RKO (cell line): Measurements from ENCODE around the gene PLCB3.
A peak's percentile ranks its signal among the peaks of the same experiment; 100 is the strongest.

Source experiments
- DNase-seq: peaks from one replicate; pipeline ENCODE4 v3.0.0-alpha.2; 2016; ENCODE audit warnings: low spot score

The PLCB3 gene

DNA sequence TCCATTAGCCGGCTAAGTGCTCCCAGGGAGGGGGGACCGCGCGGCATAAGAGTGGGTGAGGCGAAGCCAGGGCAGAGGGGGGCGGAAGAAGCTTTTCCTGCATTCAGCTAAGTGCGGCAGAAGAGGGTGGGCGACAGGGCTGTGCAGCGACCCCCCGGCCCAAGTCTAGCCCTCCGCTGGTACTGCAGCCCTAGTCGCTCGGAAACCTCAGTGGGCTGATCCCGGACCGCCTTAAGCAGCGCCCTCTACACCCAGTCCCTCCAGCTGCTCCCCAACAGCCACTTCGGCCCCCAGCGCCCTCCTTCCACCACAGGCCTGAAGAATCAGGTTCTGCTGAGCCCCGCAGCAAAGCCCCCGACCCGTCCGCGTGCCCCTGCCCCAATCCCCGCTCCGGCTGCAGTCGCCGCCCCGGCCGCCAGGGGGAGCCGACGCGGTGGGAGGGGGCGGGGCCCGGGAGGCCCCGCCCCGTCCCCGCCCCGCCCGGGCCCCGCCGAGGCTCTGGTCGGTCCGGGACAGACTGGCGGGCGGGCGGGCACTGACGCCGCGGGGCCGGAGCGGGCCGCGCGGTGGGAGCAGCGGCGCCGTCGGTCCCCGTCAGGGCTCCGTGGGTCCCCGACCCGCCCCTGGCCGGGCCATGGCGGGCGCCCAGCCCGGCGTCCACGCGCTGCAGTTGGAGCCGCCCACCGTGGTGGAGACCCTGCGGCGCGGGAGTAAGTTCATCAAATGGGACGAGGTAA, at the start of gene PLCB3:
Gene PLCB3 (plus strand): TSS at position 515 of the 737 bp plus-strand sequence. CDS start 120 bp downstream, at position 635.
- peak; percentile 59 for DNase-seq

DNA sequence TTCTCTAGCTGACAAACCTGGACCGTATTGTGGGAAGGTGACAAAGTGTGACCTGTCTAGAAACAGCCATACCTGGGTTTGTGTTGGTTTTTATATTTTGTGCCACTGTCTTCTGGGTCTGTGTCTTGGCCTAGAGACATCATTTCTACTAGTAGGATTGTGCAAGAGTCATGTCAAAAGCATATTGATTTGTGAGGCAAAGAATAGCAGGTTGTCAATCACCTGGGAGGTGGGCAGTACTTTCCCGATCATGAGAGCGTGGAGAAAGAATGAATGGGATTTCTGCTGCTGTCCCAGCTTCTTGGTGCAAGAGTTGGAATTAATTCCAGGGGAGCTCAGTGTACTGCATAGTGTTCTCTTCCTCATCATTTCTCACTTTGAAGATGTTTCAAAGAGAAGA, 49.8 kb upstream of the PLCB3 start:
- no peak for DNase-seq

DNA sequence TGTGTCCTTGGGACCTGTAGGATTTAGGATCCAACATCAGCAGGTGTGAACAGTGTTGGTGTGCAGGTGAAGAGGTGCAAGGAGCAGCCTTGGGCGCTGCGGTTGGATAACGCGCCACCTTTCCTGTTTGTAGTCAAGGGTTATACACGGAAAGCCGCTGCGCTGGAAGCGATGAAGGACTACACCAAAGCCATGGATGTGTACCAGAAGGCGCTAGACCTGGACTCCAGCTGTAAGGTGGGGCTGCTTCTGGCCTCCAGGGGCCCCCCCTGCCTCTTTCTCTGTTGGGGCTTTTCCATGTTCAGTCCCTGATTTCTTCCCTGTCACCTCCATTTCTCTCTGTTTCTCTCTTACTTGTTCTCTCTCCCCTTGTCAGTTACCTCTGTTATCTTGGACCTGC, 48.3 kb upstream of the PLCB3 start:
- DNase-seq = no peak

DNA sequence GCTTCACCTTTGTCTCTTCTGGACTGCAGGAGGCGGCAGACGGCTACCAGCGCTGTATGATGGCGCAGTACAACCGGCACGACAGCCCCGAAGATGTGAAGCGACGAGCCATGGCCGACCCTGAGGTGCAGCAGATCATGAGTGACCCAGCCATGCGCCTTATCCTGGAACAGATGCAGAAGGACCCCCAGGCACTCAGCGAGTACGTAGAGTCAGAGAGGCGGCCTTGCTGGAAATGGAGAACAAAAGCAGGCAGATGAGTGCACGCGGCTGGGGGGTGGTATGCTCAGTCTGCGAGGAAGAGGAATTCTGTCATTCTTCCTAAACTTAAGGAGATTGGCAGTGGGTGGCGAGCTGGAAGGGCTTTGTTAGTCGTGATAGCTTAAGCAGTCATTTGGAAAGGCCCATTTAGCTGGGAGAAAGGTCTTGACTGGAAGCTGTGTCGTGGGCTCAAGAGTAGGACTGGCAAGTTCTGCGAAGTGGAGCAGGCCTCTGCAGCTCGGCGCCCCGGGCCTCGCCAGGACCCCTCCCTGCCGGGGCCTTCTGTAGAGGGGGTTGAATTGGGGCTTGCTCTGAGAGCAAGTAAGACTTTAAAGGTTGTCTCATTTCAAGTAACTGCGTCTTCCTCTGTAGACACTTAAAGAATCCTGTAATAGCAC, 47.8 kb upstream of the PLCB3 start:
- no peak for DNase-seq

DNA sequence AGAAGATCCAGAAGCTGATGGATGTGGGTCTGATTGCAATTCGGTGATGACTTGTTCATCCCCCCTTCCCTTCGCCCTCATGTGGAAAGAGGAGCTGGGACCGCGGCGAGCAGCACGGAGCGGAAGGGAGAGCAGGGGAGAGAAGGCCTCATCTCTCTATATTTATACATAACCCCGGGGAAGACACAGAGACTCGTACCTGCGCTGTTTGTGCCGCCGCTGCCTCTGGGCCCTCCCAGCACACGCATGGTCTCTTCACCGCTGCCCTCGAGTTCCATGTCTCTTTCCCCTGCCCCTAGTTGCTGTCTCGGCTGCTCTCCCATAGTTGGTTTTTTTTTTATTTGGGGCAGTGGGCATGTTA, 47.3 kb upstream of the PLCB3 start:
- DNase-seq = no peak

DNA sequence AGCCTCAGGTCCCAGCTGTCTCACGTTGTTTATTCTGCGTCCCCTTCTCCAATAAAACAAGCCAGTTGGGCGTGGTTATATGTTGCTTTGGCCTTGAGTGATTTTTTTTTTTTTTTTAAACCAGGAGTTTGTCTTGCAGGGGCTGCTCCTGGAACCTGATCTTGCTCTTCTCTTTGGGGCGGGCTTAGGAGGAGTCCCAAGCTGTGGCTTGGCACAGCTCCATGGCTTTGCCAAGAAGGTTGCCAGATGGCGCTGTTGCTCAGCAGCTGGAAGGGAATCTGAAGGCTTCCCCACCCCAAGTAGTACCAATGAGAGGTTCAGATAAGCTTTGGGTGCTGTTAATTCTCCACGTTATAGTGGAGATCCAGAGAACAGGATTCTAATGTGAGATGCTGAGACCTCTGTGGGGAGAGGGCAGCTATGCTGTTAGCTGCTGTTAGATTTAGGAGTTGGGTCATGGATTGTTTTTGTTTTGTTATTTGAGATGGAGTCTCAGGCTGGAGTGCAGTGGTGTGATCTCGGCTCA, 46.8 kb upstream of the PLCB3 start:
- DNase-seq = peak; percentile 90

DNA sequence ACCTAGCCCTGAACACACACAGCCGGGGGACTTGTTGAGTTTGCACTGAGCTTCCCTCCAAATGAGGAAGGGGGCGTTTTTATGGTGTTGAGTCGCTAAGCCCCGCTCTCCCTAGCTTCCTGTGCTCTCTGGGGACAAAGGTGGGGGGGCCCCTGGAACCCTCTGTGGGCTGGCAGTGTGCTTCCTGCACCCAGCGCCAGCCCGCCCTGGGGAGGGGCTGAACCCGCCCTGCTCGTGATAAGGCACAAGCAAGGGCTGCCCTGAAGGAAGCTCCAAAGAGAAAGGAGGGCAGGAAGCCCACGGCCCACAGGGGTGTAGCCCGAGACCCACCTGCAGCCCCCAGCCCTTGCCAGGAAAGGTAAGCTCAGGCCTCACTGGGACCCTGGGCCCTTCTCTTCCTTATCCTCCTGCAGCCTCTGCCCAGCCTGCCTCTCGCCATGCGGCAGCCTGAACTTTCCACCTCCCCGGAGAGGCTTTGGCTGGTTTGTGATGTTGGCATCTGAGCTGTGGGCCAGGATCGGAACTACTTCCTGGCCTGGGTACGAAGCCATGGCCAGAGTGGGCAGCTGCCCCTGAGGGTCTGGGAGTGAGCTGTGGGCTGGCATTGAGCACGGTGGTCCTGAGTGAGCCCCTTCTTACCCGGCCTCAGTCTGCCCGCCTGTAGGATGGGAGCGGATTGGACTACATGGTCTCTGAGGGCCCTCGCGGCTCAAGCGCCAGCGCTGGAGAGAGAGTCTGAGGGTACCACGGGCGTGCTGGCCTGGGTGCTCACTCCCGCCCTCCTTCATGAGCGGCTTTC, 44.7 kb upstream of the PLCB3 start, which contains the start of gene FERMT3:
Gene FERMT3 (plus strand): TSS at position 265 of the 799 bp plus-strand sequence. CDS start 644 bp downstream, outside the sequence.
- DNase-seq = no peak

DNA sequence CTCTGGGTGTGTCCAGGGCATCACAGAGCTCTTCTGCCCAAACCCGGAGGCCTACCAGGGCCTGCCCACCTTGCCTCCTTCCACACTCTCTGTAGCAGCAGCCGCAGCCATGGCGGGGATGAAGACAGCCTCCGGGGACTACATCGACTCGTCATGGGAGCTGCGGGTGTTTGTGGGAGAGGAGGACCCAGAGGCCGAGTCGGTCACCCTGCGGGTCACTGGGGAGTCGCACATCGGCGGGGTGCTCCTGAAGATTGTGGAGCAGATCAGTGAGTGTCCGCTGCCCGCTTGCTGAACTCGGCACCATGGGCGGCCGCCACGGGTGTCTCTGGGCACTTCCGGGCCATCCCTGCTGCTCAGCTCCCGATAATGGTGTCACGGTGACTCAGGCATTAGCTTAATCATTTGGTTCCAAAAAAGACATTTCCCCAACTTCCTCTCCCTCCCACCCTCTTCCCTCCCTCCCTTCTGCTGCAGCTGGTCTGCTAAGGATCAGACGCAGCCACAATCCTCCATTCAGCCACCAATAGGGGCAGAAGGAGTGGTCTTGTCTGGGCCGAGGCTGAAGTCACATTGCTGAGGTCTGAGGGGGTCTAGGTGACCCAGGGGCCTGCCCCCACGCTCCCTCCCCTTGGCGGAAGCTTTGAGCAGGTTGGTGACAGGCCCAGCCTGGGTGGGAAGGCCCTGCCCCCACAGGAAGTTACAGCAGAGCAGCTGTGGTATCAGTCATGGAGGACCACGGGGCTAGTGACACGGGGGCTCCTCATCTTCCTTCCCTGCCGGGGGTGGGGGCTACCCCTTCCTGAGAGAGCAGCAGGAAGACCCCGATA, 43.9 kb upstream of the PLCB3 start:
- peak; percentile 76 for DNase-seq

DNA sequence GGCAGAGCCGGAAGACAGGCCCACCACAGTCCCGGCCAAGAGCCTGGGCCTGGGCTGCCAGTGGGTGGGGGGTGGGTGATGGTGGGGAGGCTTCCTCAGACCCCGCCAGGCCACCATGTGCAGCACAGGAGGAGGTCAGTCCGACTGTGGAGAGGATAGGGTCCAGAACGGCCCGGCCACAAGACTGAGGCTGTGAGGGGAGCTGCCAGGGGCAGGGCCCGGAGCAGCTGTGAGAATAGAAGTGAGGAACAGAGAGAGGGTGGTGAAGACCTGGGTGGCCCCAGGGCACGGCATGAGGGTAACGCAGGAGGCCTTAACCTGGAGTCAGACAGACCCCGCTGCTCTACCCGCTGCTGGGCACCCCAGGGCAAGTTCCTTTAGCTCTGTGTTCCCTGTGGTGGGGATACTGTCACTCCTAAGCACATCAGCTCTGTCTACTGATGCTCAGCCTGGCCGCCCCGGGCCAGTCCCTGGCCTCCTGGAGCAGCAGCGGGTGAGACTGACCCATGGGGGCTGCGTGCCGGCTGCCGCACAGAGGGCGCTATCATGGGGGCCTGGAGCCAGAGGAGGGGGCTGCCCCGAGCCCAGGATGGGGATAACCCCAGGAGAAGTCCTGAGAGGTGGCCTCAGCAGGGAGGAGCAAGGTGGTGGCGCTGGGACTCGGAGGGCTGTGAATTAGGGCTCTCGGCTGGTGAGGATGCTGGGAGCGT, 43.1 kb upstream of the PLCB3 start:
- DNase-seq = no peak

DNA sequence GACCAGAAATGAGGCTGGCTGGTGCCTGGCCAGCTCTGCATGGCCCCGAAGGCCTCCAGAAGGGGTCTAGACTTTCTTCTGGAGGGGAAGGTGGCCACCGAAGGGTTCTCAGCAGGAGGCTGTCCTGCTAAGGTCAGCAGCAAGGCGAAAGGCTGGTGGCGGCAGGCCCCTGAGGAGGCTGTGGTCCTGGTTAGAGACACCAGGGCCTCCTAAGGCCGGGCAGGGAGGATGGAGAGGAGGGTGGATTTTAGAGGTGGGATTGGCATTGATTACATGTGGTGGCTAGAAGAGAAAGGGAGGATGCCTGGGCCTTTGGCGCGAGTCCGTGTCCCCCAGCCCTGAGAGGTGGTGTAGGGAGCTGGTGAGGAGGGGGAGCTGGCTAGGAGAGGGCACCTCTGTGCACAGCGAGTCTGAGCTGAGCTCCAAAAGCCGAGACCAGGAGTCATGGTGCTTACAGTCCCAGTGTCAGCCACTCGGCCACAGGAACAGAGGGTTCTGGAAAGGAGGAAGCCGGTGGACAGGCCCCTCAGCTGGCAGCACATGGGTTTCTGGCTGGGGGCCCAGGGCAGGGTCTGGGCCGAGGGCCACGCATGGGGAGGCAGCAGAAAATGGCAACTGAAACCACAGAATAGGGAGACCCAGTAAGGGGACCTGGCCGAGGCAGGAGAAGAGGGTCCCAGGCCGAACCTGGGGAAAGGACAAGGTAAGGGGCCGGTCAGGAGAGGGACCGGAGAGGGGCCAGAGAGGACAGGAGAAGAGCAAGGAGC, 42.4 kb upstream of the PLCB3 start:
- no peak for DNase-seq

DNA sequence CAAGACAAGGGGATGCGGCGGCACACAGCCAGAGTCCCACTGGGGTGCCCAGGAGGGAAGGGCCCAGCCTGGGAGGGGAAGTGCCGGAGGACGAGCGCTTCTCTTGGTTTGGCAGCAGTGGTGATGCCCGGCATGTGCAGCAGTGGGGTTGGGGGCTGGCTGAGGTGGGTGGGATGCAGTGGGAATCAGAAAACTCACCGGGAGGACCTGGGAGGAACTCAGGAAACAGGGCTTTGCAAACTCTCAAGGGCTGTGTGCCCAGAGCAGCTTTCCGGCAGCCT, 41.8 kb upstream of the PLCB3 start:
- no peak for DNase-seq

DNA sequence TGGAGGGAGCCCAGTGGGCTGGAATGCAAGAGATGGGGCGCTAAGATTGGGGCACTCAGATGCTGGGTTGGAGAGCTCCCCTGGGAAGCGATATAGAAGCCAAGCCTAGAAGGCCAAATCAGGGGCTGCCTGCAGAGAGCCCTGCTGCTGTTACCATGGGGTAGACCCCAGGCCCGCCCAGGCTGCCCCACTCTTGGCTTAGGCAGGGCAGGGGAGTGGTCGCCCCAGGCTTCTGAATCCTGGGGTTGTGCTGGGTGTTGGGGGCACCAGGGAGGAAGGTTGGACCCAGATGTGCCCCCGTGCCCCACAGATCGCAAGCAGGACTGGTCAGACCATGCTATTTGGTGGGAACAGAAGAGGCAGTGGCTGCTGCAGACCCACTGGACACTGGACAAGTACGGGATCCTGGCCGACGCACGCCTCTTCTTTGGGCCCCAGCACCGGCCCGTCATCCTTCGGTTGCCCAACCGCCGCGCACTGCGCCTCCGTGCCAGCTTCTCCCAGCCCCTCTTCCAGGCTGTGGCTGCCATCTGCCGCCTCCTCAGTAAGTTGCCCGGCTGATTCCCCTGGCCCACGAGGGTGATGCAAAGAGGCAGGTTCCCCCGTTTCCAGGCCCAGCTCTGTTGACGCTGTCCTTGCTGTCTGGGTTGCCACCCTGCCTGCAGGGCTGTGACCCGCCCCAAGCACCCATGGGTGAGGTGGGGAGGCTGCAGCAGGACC, 40.9 kb upstream of the PLCB3 start:
- DNase-seq = no peak

DNA sequence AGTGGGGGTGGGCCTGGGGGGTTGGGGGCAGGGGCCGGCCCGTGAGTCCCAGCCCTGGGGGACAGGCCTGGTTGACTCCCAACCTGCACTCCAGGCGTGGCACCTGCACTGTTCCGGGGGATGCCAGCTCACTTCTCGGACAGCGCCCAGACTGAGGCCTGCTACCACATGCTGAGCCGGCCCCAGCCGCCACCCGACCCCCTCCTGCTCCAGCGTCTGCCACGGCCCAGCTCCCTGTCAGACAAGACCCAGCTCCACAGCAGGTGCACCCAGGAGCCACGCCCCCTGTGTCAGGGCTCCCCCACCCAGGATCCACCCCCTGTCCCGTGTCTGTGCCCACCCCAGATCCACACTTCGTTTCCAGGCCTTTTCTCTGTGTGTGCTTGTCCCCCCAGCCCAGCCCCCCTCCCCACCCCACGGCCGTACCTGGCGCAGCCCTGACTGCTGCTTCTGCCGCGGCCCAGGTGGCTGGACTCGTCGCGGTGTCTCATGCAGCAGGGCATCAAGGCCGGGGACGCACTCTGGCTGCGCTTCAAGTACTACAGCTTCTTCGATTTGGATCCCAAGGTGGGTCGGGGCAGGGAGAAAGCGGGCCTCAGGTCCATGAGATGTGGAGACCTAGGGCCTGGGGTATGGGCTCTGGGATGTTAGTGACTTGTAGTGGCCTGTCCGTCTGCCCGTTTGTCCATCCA, 40.0 kb upstream of the PLCB3 start:
- DNase-seq = no peak

DNA sequence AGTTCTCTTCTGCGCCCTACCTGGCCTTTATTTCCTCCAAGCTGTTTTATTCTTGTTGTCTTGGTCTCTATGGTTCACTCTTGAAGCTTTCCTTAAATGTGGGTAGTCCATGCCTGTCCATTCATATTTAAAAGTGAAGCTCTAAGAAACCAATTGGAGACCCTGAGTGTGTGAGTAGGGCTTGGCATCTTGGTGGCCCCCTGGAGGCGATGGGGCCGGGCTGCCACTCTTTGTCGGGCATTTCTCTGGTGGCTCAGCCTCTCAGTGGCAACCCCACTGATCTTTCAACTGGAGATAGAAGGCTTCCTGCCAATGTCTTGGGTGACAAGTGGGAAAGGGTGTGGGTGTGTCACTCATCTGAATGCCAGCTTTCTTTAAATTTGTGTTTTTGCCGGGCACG, 34.5 kb upstream of the PLCB3 start:
- no peak for DNase-seq

DNA sequence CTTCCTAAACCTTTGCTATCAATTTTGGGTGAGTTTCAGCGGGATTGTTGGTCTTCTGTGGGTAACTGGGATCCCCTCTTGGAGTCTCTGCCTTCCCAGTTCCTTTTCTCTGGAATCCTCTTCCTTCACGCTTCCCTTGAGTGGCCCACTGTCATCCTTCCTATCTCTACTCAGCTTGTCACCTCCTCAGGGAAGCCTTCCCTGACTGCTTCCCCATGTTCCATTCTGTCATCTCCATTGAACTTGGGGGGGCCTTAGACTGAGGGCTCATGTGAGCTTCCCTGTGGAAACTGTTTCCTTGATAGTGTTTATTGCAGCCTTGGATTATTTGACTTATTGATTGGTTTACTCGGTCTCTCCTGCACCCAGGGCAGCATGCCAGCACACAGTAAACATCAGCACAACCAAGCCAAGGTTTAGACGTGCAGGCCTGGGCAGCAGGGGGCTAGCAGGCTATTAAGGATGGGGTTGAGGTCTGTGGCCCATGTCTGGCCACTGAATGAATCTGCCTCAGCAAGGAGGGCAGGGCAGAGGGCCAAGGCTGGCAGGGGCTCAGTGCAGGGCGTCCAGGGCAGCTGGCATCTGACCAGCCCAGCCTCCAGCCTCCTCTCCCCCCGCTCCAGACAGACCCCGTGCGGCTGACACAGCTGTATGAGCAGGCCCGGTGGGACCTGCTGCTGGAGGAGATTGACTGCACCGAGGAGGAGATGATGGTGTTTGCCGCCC, 32.5 kb upstream of the PLCB3 start:
- DNase-seq = no peak

DNA sequence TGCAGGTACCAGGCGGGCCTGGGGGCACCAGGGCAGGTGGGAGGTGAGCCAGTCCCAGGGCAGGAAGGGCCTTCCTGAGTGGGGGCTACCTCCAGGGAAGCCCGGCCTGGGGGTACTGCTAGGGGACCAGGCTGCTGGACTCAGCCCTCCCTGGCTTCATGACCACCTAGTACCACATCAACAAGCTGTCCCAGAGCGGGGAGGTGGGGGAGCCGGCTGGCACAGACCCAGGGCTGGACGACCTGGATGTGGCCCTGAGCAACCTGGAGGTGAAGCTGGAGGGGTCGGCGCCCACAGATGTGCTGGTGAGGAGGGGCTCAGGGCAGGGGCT, 32.0 kb upstream of the PLCB3 start:
- no peak for DNase-seq

DNA sequence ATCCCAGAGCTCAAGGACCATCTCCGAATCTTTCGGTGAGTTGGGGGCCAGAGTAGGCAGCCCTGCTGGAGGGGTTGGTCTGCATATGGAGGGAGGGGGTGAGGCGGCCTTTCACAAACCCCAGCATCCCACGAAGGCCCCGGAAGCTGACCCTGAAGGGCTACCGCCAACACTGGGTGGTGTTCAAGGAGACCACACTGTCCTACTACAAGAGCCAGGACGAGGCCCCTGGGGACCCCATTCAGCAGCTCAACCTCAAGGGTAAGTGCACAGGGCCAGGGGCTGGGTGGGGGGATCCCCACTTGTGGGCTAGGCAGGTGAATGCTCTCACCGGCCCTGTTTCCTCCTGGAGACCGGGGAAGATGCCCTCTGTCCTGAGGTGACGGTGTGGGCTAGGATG, 31.6 kb upstream of the PLCB3 start:
- no peak for DNase-seq

DNA sequence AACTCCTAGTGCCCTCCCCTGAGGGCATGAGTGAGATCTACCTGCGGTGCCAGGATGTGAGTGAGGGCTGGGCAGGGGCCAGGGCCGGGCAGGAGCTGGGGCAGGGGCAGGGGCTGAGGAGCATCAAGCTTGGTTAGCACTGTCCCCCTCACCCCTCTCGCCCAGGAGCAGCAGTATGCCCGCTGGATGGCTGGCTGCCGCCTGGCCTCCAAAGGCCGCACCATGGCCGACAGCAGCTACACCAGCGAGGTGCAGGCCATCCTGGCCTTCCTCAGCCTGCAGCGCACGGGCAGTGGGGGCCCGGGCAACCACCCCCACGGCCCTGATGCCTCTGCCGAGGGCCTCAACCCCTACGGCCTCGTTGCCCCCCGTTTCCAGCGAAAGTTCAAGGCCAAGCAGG, 31.1 kb upstream of the PLCB3 start:
- no peak for DNase-seq

DNA sequence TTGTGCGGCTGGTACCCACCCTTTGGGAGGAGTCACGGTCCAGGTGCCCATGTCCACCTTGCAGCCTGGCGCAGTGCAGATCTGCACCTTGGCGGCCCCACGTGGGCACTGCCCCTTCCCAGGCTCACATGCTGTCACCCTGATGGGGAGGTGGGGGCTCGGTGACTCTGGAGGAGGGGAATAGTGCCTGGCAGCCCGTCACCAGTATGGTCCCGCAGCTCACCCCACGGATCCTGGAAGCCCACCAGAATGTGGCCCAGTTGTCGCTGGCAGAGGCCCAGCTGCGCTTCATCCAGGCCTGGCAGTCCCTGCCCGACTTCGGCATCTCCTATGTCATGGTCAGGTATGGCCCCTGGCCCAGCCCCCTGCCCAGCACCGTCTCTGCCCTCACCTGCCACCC, 30.5 kb upstream of the PLCB3 start:
- DNase-seq = no peak
